SK-N-SH treated with all-trans-retinoic acid at 6 μM for 48 hours (cell line): ENCODE results near the gene TEAD1.

ENCODE experiments used
- ATAC-seq: fragments of 200-7000 bp; cut with Tn5 transposase; 3 replicates; pipeline ENCODE4 v1.9.1; 2020; ENCODE audit warnings: mild to moderate bottlenecking, moderate library complexity
- ARNTL ChIP-seq: fragments of 450-650 bp; formaldehyde crosslinking; IDR thresholded peaks from 2 replicates; pipeline ENCODE4 v1.5.0; 2020; ENCODE audit warnings: low read depth, mild to moderate bottlenecking, moderate library complexity, borderline replicate concordance
- BACH2 ChIP-seq: fragments of 250-450 bp; sonication (Bioruptor Pico); IDR thresholded peaks from 2 replicates; pipeline ENCODE4 v1.9.0; 2021; ENCODE audit warnings: mild to moderate bottlenecking, borderline replicate concordance
- CSDC2 ChIP-seq: fragments of 250-450 bp; sonication (Bioruptor Pico); IDR thresholded peaks from 2 replicates; pipeline ENCODE4 v1.5.0; 2020; ENCODE audit warnings: mild to moderate bottlenecking, moderate library complexity
- CSRNP3 ChIP-seq: fragments of 250-450 bp; sonication (Bioruptor Pico); IDR thresholded peaks from 2 replicates; pipeline ENCODE4 v1.5.1; 2021; ENCODE audit warnings: mild to moderate bottlenecking, moderate library complexity
- ESRRG ChIP-seq: fragments of 250-450 bp; sonication (Bioruptor Pico); IDR thresholded peaks from 2 replicates; pipeline ENCODE4 v1.6.1; 2021; ENCODE audit warnings: mild to moderate bottlenecking
- GLIS3 ChIP-seq: fragments of 250-450 bp; sonication (Bioruptor Pico); IDR thresholded peaks from 2 replicates; pipeline ENCODE4 v1.5.0; 2020; ENCODE audit warnings: mild to moderate bottlenecking, moderate library complexity
- ISL1 ChIP-seq: fragments of 250-450 bp; sonication (Bioruptor Pico); IDR thresholded peaks from 2 replicates; pipeline ENCODE4 v2.1.2; 2022; ENCODE audit warnings: mild to moderate bottlenecking, moderate library complexity
- PPARA ChIP-seq: fragments of 250-450 bp; sonication (Bioruptor Pico); IDR thresholded peaks from 2 replicates; pipeline ENCODE4 v1.5.0; 2020; ENCODE audit warnings: mild to moderate bottlenecking, borderline replicate concordance
- RARB ChIP-seq: fragments of 250-450 bp; sonication (Bioruptor Pico); IDR thresholded peaks from 2 replicates; pipeline ENCODE4 v1.8.0; 2021; ENCODE audit warnings: mild to moderate bottlenecking, moderate library complexity
- SNAI2 ChIP-seq: fragments of 250-450 bp; sonication (Bioruptor Pico); IDR thresholded peaks from 2 replicates; pipeline ENCODE4 v1.5.0; 2020; ENCODE audit warnings: mild to moderate bottlenecking, moderate library complexity
- TCF4 ChIP-seq: fragments of 250-450 bp; sonication (Bioruptor Pico); IDR thresholded peaks from 2 replicates; pipeline ENCODE4 v1.8.0; 2021; ENCODE audit warnings: mild to moderate bottlenecking, moderate library complexity, borderline replicate concordance
- TOX ChIP-seq: fragments of 250-450 bp; sonication (Bioruptor Pico); IDR thresholded peaks from 2 replicates; pipeline ENCODE4 v1.8.0; 2021; ENCODE audit warnings: mild to moderate bottlenecking, moderate library complexity, borderline replicate concordance
- ZC3H10 ChIP-seq: fragments of 250-450 bp; sonication (Bioruptor Pico); IDR thresholded peaks from 2 replicates; pipeline ENCODE4 v1.5.1; 2021; ENCODE audit warnings: mild to moderate bottlenecking, moderate library complexity
- ZFP3 ChIP-seq: fragments of 250-450 bp; sonication (Bioruptor Pico); IDR thresholded peaks from 2 replicates; pipeline ENCODE4 v1.5.0; 2020; ENCODE audit warnings: mild to moderate bottlenecking, moderate library complexity
- ZFP30 ChIP-seq: fragments of 450-650 bp; formaldehyde crosslinking; IDR thresholded peaks from 2 replicates; pipeline ENCODE4 v1.5.0; 2022; ENCODE audit warnings: mild to moderate bottlenecking, moderate library complexity
- ZNF565 ChIP-seq: fragments of 450-650 bp; formaldehyde crosslinking; conservative IDR thresholded peaks from 2 replicates; pipeline ENCODE4 v1.5.0; 2020; ENCODE audit warnings: low read depth, mild to moderate bottlenecking, moderate library complexity
- ZNF70 ChIP-seq: fragments of 450-650 bp; formaldehyde crosslinking; IDR thresholded peaks from 2 replicates; pipeline ENCODE4 v1.5.0; 2020; ENCODE audit warnings: mild to moderate bottlenecking, moderate library complexity
- ZNF8 ChIP-seq: fragments of 450-650 bp; formaldehyde crosslinking; IDR thresholded peaks from 2 replicates; pipeline ENCODE4 v1.5.0; 2020; ENCODE audit warnings: mild to moderate bottlenecking, moderate library complexity
- TF ChIP-seq, protein P1 (sequence below): fragments of 250-450 bp; sonication (Bioruptor Pico); IDR thresholded peaks from 2 replicates; pipeline ENCODE4 v1.5.0; 2020; ENCODE audit warnings: mild to moderate bottlenecking, moderate library complexity
- TF ChIP-seq, protein P2 (sequence below): fragments of 250-450 bp; sonication (Bioruptor Pico); IDR thresholded peaks from 2 replicates; pipeline ENCODE4 v1.8.0; 2021; ENCODE audit warnings: low read depth, mild to moderate bottlenecking, moderate library complexity, borderline replicate concordance
- TF ChIP-seq, protein P3 (sequence below): fragments of 250-450 bp; sonication (Bioruptor Pico); IDR thresholded peaks from 2 replicates; pipeline ENCODE4 v1.8.0; 2020; ENCODE audit warnings: mild to moderate bottlenecking, moderate library complexity, borderline replicate concordance

TEAD1 gene

GRCh38 chr11:12905435-12905834 is 231.2 kb downstream of the TEAD1 start (continued):
- TF ChIP-seq, protein P1, sequence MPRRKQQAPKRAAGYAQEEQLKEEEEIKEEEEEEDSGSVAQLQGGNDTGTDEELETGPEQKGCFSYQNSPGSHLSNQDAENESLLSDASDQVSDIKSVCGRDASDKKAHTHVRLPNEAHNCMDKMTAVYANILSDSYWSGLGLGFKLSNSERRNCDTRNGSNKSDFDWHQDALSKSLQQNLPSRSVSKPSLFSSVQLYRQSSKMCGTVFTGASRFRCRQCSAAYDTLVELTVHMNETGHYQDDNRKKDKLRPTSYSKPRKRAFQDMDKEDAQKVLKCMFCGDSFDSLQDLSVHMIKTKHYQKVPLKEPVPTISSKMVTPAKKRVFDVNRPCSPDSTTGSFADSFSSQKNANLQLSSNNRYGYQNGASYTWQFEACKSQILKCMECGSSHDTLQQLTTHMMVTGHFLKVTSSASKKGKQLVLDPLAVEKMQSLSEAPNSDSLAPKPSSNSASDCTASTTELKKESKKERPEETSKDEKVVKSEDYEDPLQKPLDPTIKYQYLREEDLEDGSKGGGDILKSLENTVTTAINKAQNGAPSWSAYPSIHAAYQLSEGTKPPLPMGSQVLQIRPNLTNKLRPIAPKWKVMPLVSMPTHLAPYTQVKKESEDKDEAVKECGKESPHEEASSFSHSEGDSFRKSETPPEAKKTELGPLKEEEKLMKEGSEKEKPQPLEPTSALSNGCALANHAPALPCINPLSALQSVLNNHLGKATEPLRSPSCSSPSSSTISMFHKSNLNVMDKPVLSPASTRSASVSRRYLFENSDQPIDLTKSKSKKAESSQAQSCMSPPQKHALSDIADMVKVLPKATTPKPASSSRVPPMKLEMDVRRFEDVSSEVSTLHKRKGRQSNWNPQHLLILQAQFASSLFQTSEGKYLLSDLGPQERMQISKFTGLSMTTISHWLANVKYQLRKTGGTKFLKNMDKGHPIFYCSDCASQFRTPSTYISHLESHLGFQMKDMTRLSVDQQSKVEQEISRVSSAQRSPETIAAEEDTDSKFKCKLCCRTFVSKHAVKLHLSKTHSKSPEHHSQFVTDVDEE = no peak

DNA sequence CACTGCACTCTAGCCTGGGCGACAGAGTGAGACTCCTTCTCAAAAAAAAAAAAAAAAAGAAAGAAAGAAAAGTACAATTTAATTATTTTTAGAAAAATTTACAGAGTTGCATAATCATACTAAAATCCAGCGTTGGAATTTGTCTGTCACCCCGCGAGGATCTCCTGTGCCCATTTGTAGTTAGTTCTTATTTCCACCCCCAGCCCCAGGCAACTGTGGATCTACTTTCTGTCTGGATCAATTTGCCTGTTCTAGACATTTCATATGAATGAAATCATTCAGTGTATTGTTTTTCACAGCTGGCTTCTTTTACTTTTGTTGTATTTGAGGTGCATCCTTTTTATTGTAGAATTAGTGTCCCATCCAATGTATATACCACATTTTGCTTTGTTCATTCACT is 232.3 kb downstream of the TEAD1 start:
- no peak for ATAC-seq
- no peak for TF ChIP-seq GLIS3 (CRISPR knock-in tag)
- TF ChIP-seq CSRNP3 (CRISPR knock-in tag) = no peak
- no peak for TF ChIP-seq SNAI2
- TF ChIP-seq, protein P2, sequence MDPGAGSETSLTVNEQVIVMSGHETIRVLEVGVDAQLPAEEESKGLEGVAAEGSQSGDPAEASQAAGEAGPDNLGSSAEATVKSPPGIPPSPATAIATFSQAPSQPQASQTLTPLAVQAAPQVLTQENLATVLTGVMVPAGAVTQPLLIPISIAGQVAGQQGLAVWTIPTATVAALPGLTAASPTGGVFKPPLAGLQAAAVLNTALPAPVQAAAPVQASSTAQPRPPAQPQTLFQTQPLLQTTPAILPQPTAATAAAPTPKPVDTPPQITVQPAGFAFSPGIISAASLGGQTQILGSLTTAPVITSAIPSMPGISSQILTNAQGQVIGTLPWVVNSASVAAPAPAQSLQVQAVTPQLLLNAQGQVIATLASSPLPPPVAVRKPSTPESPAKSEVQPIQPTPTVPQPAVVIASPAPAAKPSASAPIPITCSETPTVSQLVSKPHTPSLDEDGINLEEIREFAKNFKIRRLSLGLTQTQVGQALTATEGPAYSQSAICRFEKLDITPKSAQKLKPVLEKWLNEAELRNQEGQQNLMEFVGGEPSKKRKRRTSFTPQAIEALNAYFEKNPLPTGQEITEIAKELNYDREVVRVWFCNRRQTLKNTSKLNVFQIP (CRISPR knock-in tag) = no peak
- no peak for TF ChIP-seq BACH2 (CRISPR knock-in tag)
- TF ChIP-seq ZNF8 (CRISPR knock-in tag) = no peak
- TF ChIP-seq RARB (CRISPR knock-in tag) = no peak
- TF ChIP-seq TCF4 = no peak
- no peak for TF ChIP-seq TOX

GRCh38 chr11:12909879-12910278 is 235.7 kb downstream of the TEAD1 start:
- TF ChIP-seq RARB (CRISPR knock-in tag) (no peak), TCF4 (no peak), SNAI2 (no peak), ZFP30 (CRISPR knock-in tag) (no peak), PPARA (CRISPR knock-in tag) (no peak), ISL1 (CRISPR knock-in tag) (no peak), ZFP3 (CRISPR knock-in tag) (no peak), ESRRG (CRISPR knock-in tag) (no peak), ZNF565 (no peak), TOX (no peak)
- TF ChIP-seq, protein P3, sequence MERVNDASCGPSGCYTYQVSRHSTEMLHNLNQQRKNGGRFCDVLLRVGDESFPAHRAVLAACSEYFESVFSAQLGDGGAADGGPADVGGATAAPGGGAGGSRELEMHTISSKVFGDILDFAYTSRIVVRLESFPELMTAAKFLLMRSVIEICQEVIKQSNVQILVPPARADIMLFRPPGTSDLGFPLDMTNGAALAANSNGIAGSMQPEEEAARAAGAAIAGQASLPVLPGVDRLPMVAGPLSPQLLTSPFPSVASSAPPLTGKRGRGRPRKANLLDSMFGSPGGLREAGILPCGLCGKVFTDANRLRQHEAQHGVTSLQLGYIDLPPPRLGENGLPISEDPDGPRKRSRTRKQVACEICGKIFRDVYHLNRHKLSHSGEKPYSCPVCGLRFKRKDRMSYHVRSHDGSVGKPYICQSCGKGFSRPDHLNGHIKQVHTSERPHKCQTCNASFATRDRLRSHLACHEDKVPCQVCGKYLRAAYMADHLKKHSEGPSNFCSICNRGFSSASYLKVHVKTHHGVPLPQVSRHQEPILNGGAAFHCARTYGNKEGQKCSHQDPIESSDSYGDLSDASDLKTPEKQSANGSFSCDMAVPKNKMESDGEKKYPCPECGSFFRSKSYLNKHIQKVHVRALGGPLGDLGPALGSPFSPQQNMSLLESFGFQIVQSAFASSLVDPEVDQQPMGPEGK (CRISPR knock-in tag) = no peak

GRCh38 chr11:12914400-12914912 is 240.2 kb downstream of the TEAD1 start:
- TF ChIP-seq TCF4 (peak; percentile 39; the same call in 1 of the 2 replicates), ZFP30 (CRISPR knock-in tag) (no peak), PPARA (CRISPR knock-in tag) (peak; percentile 77; the same call in 1 of the 2 replicates)
- ATAC-seq = peak; percentile 92

More at GRCh38 chr11:12909879-12910278, 235.7 kb downstream of the TEAD1 start:
- no peak for ATAC-seq

DNA sequence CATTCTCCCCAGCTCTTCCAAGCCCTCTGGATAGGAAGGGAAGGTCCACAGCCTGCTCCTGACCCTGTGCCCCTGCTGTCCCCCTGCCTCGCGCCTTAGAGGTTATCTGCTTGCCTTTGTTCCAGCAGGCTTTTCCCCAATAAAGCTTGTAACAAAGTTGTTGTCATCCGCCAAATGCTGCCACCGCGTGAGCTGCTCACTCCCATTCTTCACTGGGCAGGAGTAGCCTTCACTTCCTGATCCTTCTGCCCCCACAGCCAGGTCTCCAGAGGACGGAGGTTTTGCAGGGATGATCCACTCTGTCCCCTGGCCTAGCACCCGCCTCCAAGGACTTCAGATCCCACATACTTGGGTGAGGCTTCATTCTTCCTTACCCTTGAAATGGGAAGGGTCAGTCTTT is 240.9 kb downstream of the TEAD1 start:
- no peak for ATAC-seq
- TF ChIP-seq ZFP3 (CRISPR knock-in tag) (no peak), ARNTL (no peak), BACH2 (CRISPR knock-in tag) (no peak), ISL1 (CRISPR knock-in tag) (no peak), TOX (no peak)

DNA sequence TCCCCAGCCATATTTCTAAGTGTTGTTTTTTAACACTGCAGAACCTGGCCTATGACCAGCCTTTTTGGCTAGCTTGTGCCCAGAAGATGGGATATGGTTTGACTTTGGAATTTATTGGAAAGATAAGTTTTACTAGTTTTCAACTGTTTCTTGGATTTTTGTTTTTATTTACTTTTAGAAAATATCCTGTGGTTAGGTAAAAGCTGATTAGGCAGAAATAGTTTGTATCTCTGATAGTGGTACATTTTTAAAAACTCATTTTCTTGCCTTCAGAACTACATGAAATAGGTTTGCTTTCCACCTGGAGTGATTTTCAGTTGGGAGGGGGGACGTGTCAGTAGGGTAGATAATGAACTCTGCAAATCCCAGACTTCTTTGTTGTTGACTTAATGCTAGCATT is 243.6 kb downstream of the TEAD1 start:
- no peak for ATAC-seq
- TF ChIP-seq BACH2 (CRISPR knock-in tag) = no peak
- TF ChIP-seq ZNF8 (CRISPR knock-in tag) = no peak
- no peak for TF ChIP-seq RARB (CRISPR knock-in tag)
- no peak for TF ChIP-seq ARNTL
- no peak for TF ChIP-seq ZC3H10 (CRISPR knock-in tag)
- TF ChIP-seq CSDC2 = no peak
- TF ChIP-seq, protein P2 (CRISPR knock-in tag) = no peak
- TF ChIP-seq GLIS3 (CRISPR knock-in tag) = no peak
- no peak for TF ChIP-seq TOX
- no peak for TF ChIP-seq ZNF70
- TF ChIP-seq SNAI2 = no peak
- TF ChIP-seq PPARA (CRISPR knock-in tag) = no peak
- no peak for TF ChIP-seq ZFP30 (CRISPR knock-in tag)
- TF ChIP-seq TCF4 = no peak
- TF ChIP-seq, protein P3 (CRISPR knock-in tag) = no peak
